Adipocyte (in vitro differentiated cells): ENCODE data around the gene ZSCAN5C.

Experiments
- DNase-seq: peaks from one replicate; pipeline ENCODE4 v3.0.0-alpha.2; 2015; ENCODE audit warnings: low read depth
- H3K27me3 ChIP-seq: replicated peaks from 2 replicates; pipeline ENCODE4 v1.7.0; 2013; ENCODE audit warnings: mild to moderate bottlenecking, low read length, moderate library complexity; ENCODE audit not compliant: control insufficient read depth, insufficient read depth
- H3K36me3 ChIP-seq: 2 replicates; pipeline ENCODE4 v1.7.0; 2013; ENCODE audit warnings: low read length, mild to moderate bottlenecking, moderate library complexity; ENCODE audit not compliant: control insufficient read depth, insufficient read depth, severe bottlenecking
- H3K4me1 ChIP-seq: 2 replicates; pipeline ENCODE4 v1.7.0; 2013; ENCODE audit warnings: mild to moderate bottlenecking, low read length, moderate library complexity; ENCODE audit not compliant: control insufficient read depth, insufficient read depth
- H3K4me3 ChIP-seq: 2 replicates; pipeline ENCODE4 v1.7.0; 2013; ENCODE audit warnings: mild to moderate bottlenecking, low read length, moderate library complexity
- H3K9ac ChIP-seq: 2 replicates; pipeline ENCODE4 v1.7.0; 2013; ENCODE audit warnings: mild to moderate bottlenecking, low read length, moderate library complexity
- H3K9me3 ChIP-seq: 2 replicates; pipeline ENCODE4 v1.7.0; 2013; ENCODE audit warnings: mild to moderate bottlenecking, low read length, moderate library complexity; ENCODE audit not compliant: control insufficient read depth

The ZSCAN5C gene

GRCh38 chr19:56201973-56202372, at the start of gene ZSCAN5C:
TSS of gene ZSCAN5C (plus strand) at chr19:56202273. CDS start at chr19:56205914, 3,641 bp downstream.
- Histone ChIP-seq H3K27me3 (peaks cover 5% of the 10 kb centered on the region), H3K4me1 (no peaks in the 10 kb centered on the region), H3K4me3 (no peak within 1 kb of the TSS), H3K36me3 (no peaks in the 10 kb centered on the region), H3K9me3 (no peaks in the 10 kb centered on the region), H3K9ac (no peak within 1 kb of the TSS)
- no peak for DNase-seq

- Histone ChIP-seq H3K9ac (no peak overlapping the region), H3K4me1 (no peaks in the 10 kb centered on the region), H3K27me3 (no peaks in the 10 kb centered on the region), H3K36me3 (peaks cover 17% of the 10 kb centered on the region), H3K4me3 (no peak overlapping the region), H3K9me3 (no peaks in the 10 kb centered on the region)
- DNase-seq, result no peak
Measured at GRCh38 chr19:56152644-56153043, 49.4 kb upstream of the ZSCAN5C start.

- DNase-seq, result no peak
- H3K4me3 ChIP-seq, result no peak overlapping the region
- no peaks in the 10 kb centered on the region for H3K27me3 ChIP-seq
- no peak overlapping the region for H3K9ac ChIP-seq
- peaks cover 17% of the 10 kb centered on the region for H3K36me3 ChIP-seq
- no peaks in the 10 kb centered on the region for H3K4me1 ChIP-seq
- no peaks in the 10 kb centered on the region for H3K9me3 ChIP-seq
Measured at GRCh38 chr19:56153507-56153906, 48.6 kb upstream of the ZSCAN5C start.

GRCh38 chr19:56155124-56155687, 46.9 kb upstream of the ZSCAN5C start:
- no peak for DNase-seq
- H3K36me3 ChIP-seq, result peaks cover 30% of the 10 kb centered on the region

GRCh38 chr19:56156768-56157167, 45.3 kb upstream of the ZSCAN5C start:
- peaks cover 39% of the 10 kb centered on the region for H3K36me3 ChIP-seq

More at GRCh38 chr19:56155124-56155687, 46.9 kb upstream of the ZSCAN5C start:
- no peaks in the 10 kb centered on the region for H3K27me3 ChIP-seq
- H3K4me3 ChIP-seq, result no peak overlapping the region
- no peaks in the 10 kb centered on the region for H3K4me1 ChIP-seq
- no peaks in the 10 kb centered on the region for H3K9me3 ChIP-seq
- H3K9ac ChIP-seq, result no peak overlapping the region

GRCh38 chr19:56158170-56158757, 43.8 kb upstream of the ZSCAN5C start:
- DNase-seq, result no peak
- Histone ChIP-seq H3K9me3 (no peaks in the 10 kb centered on the region), H3K4me1 (no peaks in the 10 kb centered on the region), H3K4me3 (no peak overlapping the region), H3K9ac (no peak overlapping the region), H3K36me3 (peaks cover 39% of the 10 kb centered on the region), H3K27me3 (no peaks in the 10 kb centered on the region)

More at GRCh38 chr19:56156768-56157167, 45.3 kb upstream of the ZSCAN5C start:
- DNase-seq, result no peak
- H3K4me1 ChIP-seq, result no peaks in the 10 kb centered on the region
- H3K27me3 ChIP-seq, result no peaks in the 10 kb centered on the region
- no peak overlapping the region for H3K4me3 ChIP-seq
- no peaks in the 10 kb centered on the region for H3K9me3 ChIP-seq
- H3K9ac ChIP-seq, result no peak overlapping the region

- no peaks in the 10 kb centered on the region for H3K27me3 ChIP-seq
- H3K36me3 ChIP-seq, result peaks cover 39% of the 10 kb centered on the region
- H3K4me3 ChIP-seq, result no peak overlapping the region
- H3K9ac ChIP-seq, result no peak overlapping the region
- no peaks in the 10 kb centered on the region for H3K4me1 ChIP-seq
- H3K9me3 ChIP-seq, result no peaks in the 10 kb centered on the region
- no peak for DNase-seq
Measured at GRCh38 chr19:56159009-56159559, 43.0 kb upstream of the ZSCAN5C start.

GRCh38 chr19:56159622-56160271, 42.3 kb upstream of the ZSCAN5C start:
- H3K36me3 ChIP-seq, result peaks cover 36% of the 10 kb centered on the region
- no peak for DNase-seq
- H3K4me3 ChIP-seq, result no peak overlapping the region

GRCh38 chr19:56161534-56161933, 40.5 kb upstream of the ZSCAN5C start:
- H3K36me3 ChIP-seq, result peaks cover 22% of the 10 kb centered on the region
- no peaks in the 10 kb centered on the region for H3K9me3 ChIP-seq
- DNase-seq, result no peak
- no peak overlapping the region for H3K4me3 ChIP-seq
- no peaks in the 10 kb centered on the region for H3K4me1 ChIP-seq
- H3K27me3 ChIP-seq, result no peaks in the 10 kb centered on the region
- no peak overlapping the region for H3K9ac ChIP-seq

More at GRCh38 chr19:56159622-56160271, 42.3 kb upstream of the ZSCAN5C start:
- H3K4me1 ChIP-seq, result no peaks in the 10 kb centered on the region
- H3K27me3 ChIP-seq, result no peaks in the 10 kb centered on the region
- H3K9ac ChIP-seq, result no peak overlapping the region
- no peaks in the 10 kb centered on the region for H3K9me3 ChIP-seq

- DNase-seq, result no peak
- H3K4me1 ChIP-seq, result no peaks in the 10 kb centered on the region
- H3K36me3 ChIP-seq, result peaks cover 22% of the 10 kb centered on the region
- H3K4me3 ChIP-seq, result no peak overlapping the region
- H3K27me3 ChIP-seq, result no peaks in the 10 kb centered on the region
- no peaks in the 10 kb centered on the region for H3K9me3 ChIP-seq
- H3K9ac ChIP-seq, result no peak overlapping the region
Measured at GRCh38 chr19:56162258-56162657, 39.8 kb upstream of the ZSCAN5C start.

- Histone ChIP-seq H3K36me3 (peaks cover 22% of the 10 kb centered on the region), H3K4me3 (no peak overlapping the region), H3K27me3 (no peaks in the 10 kb centered on the region), H3K9me3 (no peaks in the 10 kb centered on the region), H3K9ac (no peak overlapping the region), H3K4me1 (no peaks in the 10 kb centered on the region)
- no peak for DNase-seq
Measured at GRCh38 chr19:56163097-56163496, 39.0 kb upstream of the ZSCAN5C start.
